SIG-M5 treated with dmso at 0.1 percent for 504 hours (cell line): ENCODE data around the gene ATXN7L1.

Source experiments
- DNase-seq: peaks from one replicate; lab custom pipeline; 2025; ENCODE audit not compliant: unreplicated experiment; lab: John Stamatoyannopoulos, UW

ATXN7L1 gene

GRCh38 chr7:105653441-105654005, 222.9 kb downstream of the ATXN7L1 start:
- no peak for DNase-seq

- DNase-seq: peak; percentile 61
Observed at GRCh38 chr7:105652359-105652993, 223.9 kb downstream of the ATXN7L1 start.

- no peak for DNase-seq
Observed at GRCh38 chr7:105651798-105652197, 224.6 kb downstream of the ATXN7L1 start.

- DNase-seq: no peak
Observed at GRCh38 chr7:105650382-105650970, 225.9 kb downstream of the ATXN7L1 start.

- no peak for DNase-seq
Observed at GRCh38 chr7:105649727-105650381, 226.5 kb downstream of the ATXN7L1 start.

GRCh38 chr7:105648561-105649401, 227.6 kb downstream of the ATXN7L1 start:
- peak; percentile 17 for DNase-seq

- no peak for DNase-seq
Observed at GRCh38 chr7:105647591-105647990, 228.8 kb downstream of the ATXN7L1 start.

GRCh38 chr7:105644937-105645336, 231.5 kb downstream of the ATXN7L1 start:
- no peak for DNase-seq

GRCh38 chr7:105643851-105644250, 232.5 kb downstream of the ATXN7L1 start:
- no peak for DNase-seq

- DNase-seq: no peak
Observed at GRCh38 chr7:105643384-105643783, 233.0 kb downstream of the ATXN7L1 start.

GRCh38 chr7:105642264-105642663, 234.1 kb downstream of the ATXN7L1 start:
- DNase-seq: no peak

GRCh38 chr7:105640956-105641810, 235.2 kb downstream of the ATXN7L1 start:
- no peak for DNase-seq

GRCh38 chr7:105639667-105640493, 236.5 kb downstream of the ATXN7L1 start:
- no peak for DNase-seq

- peak; percentile 13 for DNase-seq
Observed at GRCh38 chr7:105638902-105639495, 237.4 kb downstream of the ATXN7L1 start.

- DNase-seq: no peak
Observed at GRCh38 chr7:105638334-105638733, 238.1 kb downstream of the ATXN7L1 start.

- DNase-seq: no peak
Observed at GRCh38 chr7:105637755-105638154, 238.6 kb downstream of the ATXN7L1 start.

GRCh38 chr7:105636982-105637381, 239.4 kb downstream of the ATXN7L1 start:
- DNase-seq: no peak

- no peak for DNase-seq
Observed at GRCh38 chr7:105635197-105635596, 241.2 kb downstream of the ATXN7L1 start.

- DNase-seq: no peak
Observed at GRCh38 chr7:105625986-105626385, 250.4 kb downstream of the ATXN7L1 start.
